GM19397 (cell line): Measurements from ENCODE around the gene KRT75.
"Not testable (repeated sequence)": the region's sequence is repeated elsewhere in the genome, so short reads cannot be mapped to it uniquely, and the experiment has no call there.

ENCODE experiments used
- ATAC-seq: cut with Tn5 transposase; IDR thresholded peaks from one replicate; pipeline ENCODE4 v1.9.1; 2021; ENCODE audit warnings: mild to moderate bottlenecking, moderate library complexity; ENCODE audit not compliant: unreplicated experiment

KRT75 gene

DNA sequence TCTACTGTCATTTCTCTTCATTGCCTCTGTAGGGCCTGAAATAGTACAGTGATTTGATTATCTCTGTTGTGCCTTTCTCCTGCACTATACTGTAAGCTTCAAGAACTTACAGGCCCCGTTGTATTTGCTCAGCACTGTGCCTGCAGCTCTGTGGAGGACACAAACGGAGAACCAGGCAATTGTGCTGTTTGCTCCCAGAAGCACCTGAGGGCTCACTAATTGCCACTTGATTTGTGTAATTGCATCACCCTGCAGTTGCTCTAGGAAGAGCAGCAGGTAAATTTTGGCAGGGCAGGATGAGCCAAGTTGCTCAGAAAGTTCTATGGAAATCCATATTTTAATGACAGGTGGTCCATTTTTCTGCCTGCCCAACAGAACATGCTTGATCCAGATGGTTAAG, 16.4 kb downstream of the KRT75 start:
- no peak for ATAC-seq

- ATAC-seq: no peak
These were observed 17.4 kb downstream of the KRT75 start for GRCh38 chr12:52416795-52417194.

GRCh38 chr12:52415870-52416750, 18.1 kb downstream of the KRT75 start:
- no peak for ATAC-seq

- no peak for ATAC-seq
These were observed 19.2 kb downstream of the KRT75 start for GRCh38 chr12:52414936-52415335.

DNA sequence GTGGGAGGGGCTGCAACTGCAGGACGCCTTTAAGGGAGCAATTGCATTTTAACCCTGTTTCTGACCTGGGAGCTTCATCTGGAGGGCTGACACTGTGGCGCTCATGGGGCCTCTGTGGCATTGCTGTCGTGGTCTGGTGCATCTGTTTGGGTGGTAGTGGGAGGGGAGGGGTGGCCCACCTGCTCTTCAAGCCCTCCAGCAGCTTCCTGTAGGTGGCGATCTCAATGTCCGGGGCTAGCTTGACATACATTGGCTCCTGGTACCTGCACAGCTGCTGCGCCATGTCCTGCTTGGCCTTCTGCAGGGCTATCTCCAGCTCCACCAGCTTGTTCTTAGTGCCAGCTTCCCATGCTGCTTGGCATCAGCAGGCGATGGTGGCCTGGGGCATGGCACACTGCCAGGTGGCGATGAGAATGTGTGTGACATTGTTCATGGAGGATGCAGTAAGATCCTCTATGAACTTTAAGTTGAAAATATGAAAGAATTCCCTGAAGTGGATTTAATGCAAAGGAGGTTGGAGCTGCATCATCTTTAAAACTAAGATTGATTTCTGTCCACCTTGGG, 20.3 kb downstream of the KRT75 start:
- ATAC-seq: no peak

DNA sequence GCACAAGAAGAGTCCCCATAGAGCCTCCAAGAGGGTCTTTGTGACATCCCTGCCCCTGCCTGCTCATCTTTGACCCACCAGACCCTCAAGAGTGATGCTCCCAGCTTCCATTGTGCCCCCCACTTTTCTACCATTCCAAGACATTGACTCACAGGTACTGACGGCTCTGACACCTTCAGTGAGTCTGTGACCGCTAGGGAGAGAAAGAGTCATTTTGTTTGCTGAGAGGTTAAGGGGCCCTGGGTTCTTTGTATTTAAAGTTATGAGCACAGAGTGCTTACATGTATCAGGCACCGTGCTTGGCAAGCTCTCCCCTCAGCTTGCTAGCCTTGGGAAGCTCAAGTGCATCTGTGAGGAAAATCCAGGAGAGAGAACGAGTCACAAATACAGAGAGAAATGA, 21.0 kb downstream of the KRT75 start:
- no peak for ATAC-seq

DNA sequence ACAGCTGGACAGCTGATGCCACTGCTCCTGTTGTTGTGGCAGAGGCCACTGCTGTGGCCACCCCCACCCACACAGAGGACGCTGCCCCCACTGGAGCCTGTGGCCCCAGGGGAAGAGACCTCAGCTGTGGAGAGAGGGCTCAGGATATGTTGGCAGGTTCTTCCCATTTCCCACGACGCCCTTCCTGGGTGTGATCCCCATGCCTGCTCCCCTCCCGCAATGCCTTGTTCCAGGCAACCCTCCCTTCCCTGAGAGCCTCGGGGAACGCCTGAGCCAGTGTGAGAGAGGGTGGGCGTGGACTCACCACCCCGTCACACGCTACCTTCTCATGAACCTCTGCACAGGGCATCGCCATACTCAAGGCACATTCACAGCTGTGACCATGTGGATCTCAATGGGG, 22.4 kb downstream of the KRT75 start:
- ATAC-seq: no peak

DNA sequence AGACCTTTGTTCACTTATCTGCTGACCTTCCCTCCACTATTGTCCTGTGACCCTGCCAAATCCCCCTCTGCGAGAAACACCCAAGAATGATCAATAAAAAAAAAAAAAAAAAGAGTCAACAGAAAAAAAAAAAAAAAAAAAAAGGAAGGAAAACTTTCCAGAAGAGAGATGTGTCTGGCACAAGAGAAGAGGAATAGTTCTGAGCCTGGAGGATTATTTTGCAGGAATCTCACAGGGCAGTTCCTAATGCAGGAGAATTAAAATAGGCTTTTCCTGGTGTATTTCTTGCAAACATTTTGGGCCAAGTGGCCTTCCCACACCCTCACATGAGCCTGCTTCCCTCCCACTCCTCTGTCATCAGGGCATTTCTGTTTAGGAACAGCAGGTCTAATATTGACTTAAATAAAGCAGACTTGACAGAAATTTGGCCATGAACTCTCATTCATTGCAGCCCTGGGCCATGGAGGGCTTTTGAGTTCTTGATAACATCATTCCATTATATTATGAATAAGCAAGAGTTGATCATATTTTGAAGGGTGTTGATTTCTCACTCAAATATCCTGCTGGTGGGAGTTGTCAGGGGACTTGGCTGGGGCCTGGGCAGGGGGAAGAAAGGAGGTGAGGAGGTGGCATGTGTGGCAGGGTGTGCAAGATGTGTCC, 23.5 kb downstream of the KRT75 start:
- ATAC-seq: not testable (repeated sequence)

DNA sequence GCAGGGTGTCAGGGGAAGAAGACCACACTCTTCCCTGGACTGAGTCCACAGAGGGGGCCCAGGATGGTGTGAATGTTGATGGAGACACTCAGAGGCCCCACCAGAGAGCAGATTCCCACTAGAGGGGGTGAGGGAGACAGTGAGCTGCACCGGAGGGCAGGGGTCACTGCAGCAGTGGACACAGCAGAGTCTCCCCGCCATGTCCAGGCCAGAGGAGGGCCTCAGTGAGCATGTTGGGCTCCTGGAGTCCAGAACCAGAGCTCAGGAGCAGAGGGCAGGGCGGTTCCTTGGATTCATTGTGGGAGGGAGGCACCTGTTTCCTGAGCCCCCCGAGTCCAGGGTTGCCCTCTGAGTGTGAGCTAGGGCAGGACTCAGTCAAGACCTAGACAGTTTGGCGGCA, 26.3 kb downstream of the KRT75 start:
- ATAC-seq: no peak

- no peak for ATAC-seq
These were observed 28.2 kb downstream of the KRT75 start, which contains the start of gene KRT82 for GRCh38 chr12:52405922-52406385. TSS of gene KRT82 (minus strand) at chr12:52406335. CDS start at chr12:52406277, 58 bp downstream.

DNA sequence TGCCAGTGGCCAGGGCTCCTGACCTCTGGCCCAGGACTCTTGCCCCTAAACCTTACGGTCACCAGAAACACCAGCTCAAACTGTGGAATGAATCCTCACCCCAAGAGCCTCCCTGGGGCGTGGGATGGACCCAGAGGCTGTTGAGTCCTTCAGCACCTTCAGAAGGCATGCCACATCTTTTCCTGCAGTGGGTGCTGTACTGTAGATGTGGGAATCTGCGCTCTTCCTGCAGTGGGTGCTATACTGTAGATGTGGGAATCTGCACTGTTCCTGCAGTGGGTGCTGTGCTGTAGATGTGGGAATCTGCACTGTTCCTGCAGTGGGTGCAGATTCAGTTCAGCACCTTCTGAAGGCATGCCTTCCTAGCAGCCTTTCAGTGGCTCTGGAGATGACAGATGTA, 29.2 kb downstream of the KRT75 start:
- no peak for ATAC-seq

GRCh38 chr12:52403561-52403960, 30.6 kb downstream of the KRT75 start:
- ATAC-seq: no peak

DNA sequence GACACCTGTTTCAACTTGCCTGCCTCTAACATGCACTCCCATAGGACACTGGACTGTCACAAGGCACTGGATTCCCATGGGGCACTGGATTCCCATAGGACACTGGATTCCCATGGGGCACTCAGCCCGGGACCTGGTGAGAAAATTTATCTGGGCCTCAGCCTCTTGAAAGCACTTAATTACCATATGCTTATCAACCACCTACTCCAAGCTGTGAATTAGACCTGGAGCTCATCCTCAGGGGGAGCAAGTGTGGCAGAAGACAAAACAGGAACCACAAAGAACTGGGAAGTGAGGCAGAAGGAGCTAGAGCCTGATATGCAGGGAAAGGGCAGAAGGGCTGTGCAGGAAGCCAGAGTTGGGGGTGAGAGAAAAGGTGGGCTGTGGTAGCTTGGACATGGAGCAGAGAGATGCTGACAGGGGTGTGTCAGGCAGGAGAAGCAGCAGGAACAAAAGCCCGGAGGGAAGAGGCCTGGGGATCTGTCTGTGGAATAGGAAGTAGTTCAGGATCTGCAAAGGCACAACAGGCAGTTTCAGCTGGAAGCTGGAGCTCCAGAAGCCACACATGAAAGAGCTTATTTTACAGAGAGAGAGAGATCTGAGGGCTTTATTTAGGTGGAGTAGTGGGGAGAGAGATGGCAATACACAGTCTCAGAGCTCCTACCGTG, 31.2 kb downstream of the KRT75 start:
- no peak for ATAC-seq

- ATAC-seq: no peak
These were observed 31.8 kb downstream of the KRT75 start for GRCh38 chr12:52402377-52402776.

DNA sequence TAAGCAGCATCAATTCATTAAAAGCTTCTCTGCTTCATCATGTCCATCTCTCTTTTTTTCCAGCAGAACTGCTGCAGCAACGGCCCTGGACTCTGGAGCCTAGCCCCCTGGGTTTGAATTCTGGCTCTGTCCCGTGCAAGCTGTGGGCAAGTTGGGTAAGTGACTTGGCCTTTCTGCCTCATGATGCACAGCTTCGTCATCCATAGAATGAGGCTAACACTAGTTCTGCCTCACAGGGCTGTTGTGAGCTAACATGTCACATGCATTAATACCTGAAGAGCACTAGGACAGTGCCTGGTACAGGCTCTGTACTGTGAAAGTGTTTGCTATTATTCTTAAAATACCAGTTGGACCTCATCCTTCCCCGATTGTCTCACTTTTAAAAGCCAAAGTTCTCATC, 32.2 kb downstream of the KRT75 start:
- no peak for ATAC-seq

GRCh38 chr12:52401526-52401925, 32.6 kb downstream of the KRT75 start:
- ATAC-seq: no peak

- no peak for ATAC-seq
These were observed 33.3 kb downstream of the KRT75 start for GRCh38 chr12:52400906-52401305.

- no peak for ATAC-seq
These were observed 34.4 kb downstream of the KRT75 start for GRCh38 chr12:52399756-52400155.

GRCh38 chr12:52398176-52398575, 36.0 kb downstream of the KRT75 start:
- ATAC-seq: no peak

DNA sequence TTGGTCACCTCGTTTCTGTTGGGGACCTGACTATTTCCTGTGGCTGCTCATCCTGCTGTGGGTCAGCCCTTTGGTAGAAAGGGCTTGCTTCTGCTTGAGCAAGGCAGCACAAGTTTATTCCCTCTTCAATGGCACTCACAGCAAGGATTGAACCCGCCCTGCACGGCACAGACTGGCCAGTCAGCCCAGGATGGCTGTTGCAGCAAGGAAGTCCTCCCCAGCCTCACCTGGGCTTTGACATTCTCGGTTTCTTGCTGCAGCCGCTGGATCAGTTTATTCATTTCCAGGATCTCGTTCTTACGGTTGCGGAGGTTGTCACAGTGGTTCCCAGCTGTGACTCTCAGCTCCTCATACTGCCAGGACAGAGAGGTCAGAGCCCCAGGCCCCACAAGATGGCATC, 37.5 kb downstream of the KRT75 start:
- no peak for ATAC-seq

DNA sequence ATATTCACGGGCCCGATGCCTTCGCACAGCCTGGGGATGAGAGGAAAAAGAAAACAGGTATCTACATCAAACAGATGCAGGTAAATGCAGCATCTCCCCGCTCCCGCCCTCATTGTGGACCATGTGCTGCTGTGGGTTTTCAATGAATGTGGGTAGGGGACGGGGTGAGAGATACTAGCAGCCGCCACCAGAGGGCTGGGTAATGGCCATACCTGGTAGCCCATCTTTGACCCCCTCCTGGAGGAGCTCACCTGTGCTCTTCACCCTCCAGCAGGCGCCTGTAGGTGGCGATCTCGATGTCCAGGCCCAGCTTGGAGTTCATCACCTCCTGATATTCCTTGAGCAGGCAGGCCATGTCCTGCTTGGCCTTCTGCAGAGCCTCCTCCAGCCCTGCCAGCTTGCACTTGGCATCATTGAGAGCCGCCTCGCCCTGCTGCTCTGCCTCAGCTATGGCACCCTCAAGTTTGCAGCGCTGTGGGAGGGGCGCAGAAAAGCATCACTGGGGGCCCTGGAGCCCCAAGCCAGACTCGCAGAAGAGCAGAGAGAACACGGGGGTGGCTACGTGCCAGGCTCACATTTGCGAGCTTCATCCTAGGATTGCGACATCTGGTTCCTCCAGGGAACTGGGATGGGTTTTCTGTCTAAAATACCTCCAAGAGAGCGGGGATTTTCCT, 38.3 kb downstream of the KRT75 start:
- no peak for ATAC-seq
